GM12801 (cell line): ENCODE results near the gene EXOC3.

Experiments
- CTCF ChIP-seq: IDR thresholded peaks from one replicate; pipeline ENCODE4 v1.5.1; 2011; ENCODE audit warnings: control low read depth; ENCODE audit not compliant: insufficient read length; ENCODE audit errors: extremely low read depth

Gene EXOC3

GRCh38 chr5:511476-511875, 68.5 kb downstream of the EXOC3 start:
- TF ChIP-seq CTCF: no peak

GRCh38 chr5:513216-514100, 70.5 kb downstream of the EXOC3 start:
- no peak for TF ChIP-seq CTCF

- no peak for TF ChIP-seq CTCF
These were observed 71.1 kb downstream of the EXOC3 start for GRCh38 chr5:514101-514485.

GRCh38 chr5:514673-515072, 71.7 kb downstream of the EXOC3 start:
- no peak for TF ChIP-seq CTCF

- no peak for TF ChIP-seq CTCF
These were observed 72.4 kb downstream of the EXOC3 start for GRCh38 chr5:515273-515836.

- TF ChIP-seq CTCF: no peak
These were observed 73.5 kb downstream of the EXOC3 start for GRCh38 chr5:516338-516925.
